Mesodermal cell (in vitro differentiated cells): ENCODE measurements around the gene ARHGEF33.

Source experiments
- H3K27ac ChIP-seq: 2 replicates; pipeline ENCODE4 v1.7.0; 2013; ENCODE audit warnings: mild to moderate bottlenecking, low read depth, low read length, moderate library complexity; ENCODE audit not compliant: severe bottlenecking
- H3K36me3 ChIP-seq: 2 replicates; pipeline ENCODE4 v1.7.1; 2013; ENCODE audit warnings: mild to moderate bottlenecking, low read length, moderate library complexity; ENCODE audit not compliant: control insufficient read depth, insufficient read depth
- H3K4me1 ChIP-seq: one replicate; pipeline ENCODE4 v1.7.1; 2013; ENCODE audit warnings: mild to moderate bottlenecking, low read length; ENCODE audit not compliant: insufficient read depth, control insufficient read depth, poor library complexity, severe bottlenecking
- H3K4me3 ChIP-seq: 2 replicates; pipeline ENCODE4 v1.7.0; 2013; ENCODE audit warnings: low read length, control low read depth, mild to moderate bottlenecking; ENCODE audit not compliant: insufficient read depth, poor library complexity, severe bottlenecking; ENCODE audit errors: extremely low read depth
- H3K9me3 ChIP-seq: 2 replicates; pipeline ENCODE4 v1.7.1; 2013; ENCODE audit warnings: mild to moderate bottlenecking, low read length, moderate library complexity; ENCODE audit not compliant: control insufficient read depth
- WGBS, 2 experiments: methylation state at CpG; one replicate each; pipeline ENCODE4 v1.1.5; 2013; ENCODE audit warnings: missing lambda C conversion rate in 2 of 2; ENCODE audit not compliant: insufficient coverage in 2 of 2; 5-methylcytosine and 5-hydroxymethylcytosine counted together

Gene ARHGEF33

GRCh38 chr2:39015424-39015823 is 125.7 kb downstream of the ARHGEF33 start:
- no peaks in the 10 kb centered on the region for H3K4me1 ChIP-seq
- H3K4me3 ChIP-seq: no peak overlapping the region
- H3K9me3 ChIP-seq: no peaks in the 10 kb centered on the region
- no peak overlapping the region for H3K27ac ChIP-seq
- WGBS, 2 experiments: no CpG with 5 or more reads among the region's 1 CpG
- peaks cover 19% of the 10 kb centered on the region for H3K36me3 ChIP-seq

DNA sequence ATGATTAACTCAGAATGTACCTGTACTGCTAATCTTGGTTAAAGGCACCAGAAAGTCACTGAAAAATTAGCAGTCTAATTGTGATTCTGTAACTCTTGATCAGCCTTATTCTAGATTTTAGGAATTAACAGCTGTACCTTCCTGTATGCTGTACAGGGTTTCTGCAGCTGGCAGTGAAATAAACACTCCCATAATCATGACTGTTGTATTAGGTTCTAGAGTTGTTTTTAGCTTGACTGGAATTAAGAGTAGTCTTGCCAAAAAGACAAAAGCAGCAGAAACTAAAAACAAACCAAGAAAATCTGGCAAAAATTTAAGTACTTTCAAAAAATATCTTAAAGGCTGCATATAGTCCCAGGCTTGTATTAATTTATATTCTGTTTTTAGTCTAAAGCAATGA is 127.7 kb downstream of the ARHGEF33 start:
- H3K4me1 ChIP-seq: no peaks in the 10 kb centered on the region
- no peak overlapping the region for H3K27ac ChIP-seq
- no peaks in the 10 kb centered on the region for H3K9me3 ChIP-seq
- H3K36me3 ChIP-seq: peaks cover 7% of the 10 kb centered on the region
- H3K4me3 ChIP-seq: no peak overlapping the region

- WGBS, 2 experiments: no CpG with 5 or more reads among the region's 4 CpGs
Measured at GRCh38 chr2:39018638-39019037, 129.0 kb downstream of the ARHGEF33 start.

GRCh38 chr2:39020383-39020782 is 130.7 kb downstream of the ARHGEF33 start:
- Histone ChIP-seq H3K27ac (no peak overlapping the region), H3K4me3 (no peak overlapping the region), H3K36me3 (peaks cover 7% of the 10 kb centered on the region), H3K4me1 (no peaks in the 10 kb centered on the region), H3K9me3 (no peaks in the 10 kb centered on the region)

More at GRCh38 chr2:39018638-39019037, 129.0 kb downstream of the ARHGEF33 start:
- peaks cover 7% of the 10 kb centered on the region for H3K36me3 ChIP-seq
- H3K4me3 ChIP-seq: no peak overlapping the region
- no peak overlapping the region for H3K27ac ChIP-seq
- H3K9me3 ChIP-seq: no peaks in the 10 kb centered on the region
- H3K4me1 ChIP-seq: no peaks in the 10 kb centered on the region

DNA sequence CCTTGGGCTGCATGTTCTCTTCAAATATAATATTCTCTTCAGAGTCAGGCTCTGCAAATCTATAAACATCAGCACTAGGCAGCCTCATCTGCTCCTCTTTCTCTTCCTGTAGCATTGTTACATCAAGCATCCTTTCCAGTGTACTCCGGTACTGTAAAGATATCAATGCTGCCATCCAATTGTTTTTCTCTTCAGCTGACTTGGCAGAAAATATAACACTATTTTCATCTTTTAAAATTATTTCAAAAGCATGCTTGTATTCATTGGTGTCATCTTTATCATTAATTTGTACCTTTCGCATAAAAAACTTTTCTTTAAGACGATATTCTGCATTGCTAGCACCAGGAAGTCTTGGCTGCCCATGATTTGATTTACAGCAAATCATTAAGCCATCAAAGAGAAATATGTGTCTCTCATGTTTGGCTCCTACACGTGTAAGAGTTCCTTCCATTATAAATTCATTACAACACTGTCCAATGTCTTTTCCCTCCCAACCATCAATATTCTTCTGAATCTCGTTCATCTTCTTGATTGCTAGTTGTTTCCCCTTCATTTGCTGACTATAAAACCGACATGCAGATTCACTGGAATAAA is 133.1 kb downstream of the ARHGEF33 start:
- WGBS, 2 experiments: 97 to 100% methylated on average over 4 to 5 of the region's 6 CpGs
- H3K9me3 ChIP-seq: no peaks in the 10 kb centered on the region
- H3K4me1 ChIP-seq: no peaks in the 10 kb centered on the region
- no peak overlapping the region for H3K4me3 ChIP-seq
- no peak overlapping the region for H3K27ac ChIP-seq
- H3K36me3 ChIP-seq: peaks cover 11% of the 10 kb centered on the region

DNA sequence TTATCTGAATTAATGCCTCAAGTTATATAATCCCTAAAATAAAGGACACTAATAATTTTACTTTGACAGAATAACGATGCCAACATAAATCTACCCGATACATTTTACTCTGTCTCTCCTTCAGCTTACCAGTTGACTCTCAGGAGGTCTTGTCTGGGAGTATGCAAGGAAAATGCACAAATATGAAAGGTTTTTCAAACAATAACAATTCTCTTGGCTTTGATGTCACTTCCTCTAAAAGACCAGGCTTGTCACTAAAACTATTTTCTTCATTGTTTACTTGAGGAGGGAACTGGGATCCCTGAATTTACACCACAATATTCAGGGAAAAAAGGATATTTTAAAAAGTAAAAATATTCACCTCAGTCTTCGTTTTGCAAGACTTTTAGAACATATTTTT is 134.0 kb downstream of the ARHGEF33 start:
- Histone ChIP-seq H3K27ac (no peak overlapping the region), H3K4me3 (no peak overlapping the region), H3K4me1 (no peaks in the 10 kb centered on the region), H3K9me3 (no peaks in the 10 kb centered on the region), H3K36me3 (peaks cover 11% of the 10 kb centered on the region)
- WGBS, 2 experiments: 40% methylated on average over 1 of the region's 3 CpGs; no CpG with 5 or more reads in 1 of the 2 experiments

DNA sequence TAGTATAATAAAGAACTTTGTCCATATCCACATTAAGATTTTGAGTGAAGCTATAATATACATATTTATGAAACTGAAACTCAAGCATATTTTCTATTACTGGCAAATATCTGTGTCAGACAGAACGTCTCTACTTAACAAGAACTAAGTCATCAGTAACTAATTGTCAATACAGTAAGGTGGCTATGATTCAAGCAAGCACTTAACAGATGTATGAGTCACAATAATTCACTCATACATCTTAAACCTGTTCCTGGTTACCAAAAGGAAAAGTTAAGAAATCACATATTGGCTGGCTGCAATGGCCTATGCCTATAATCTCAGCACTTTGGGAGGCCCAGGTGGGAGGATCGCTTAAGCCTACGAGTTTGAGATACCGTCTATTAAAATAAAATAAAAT is 135.2 kb downstream of the ARHGEF33 start:
- WGBS, 2 experiments: no CpG with 5 or more reads among the region's 4 CpGs
- H3K9me3 ChIP-seq: no peaks in the 10 kb centered on the region
- H3K27ac ChIP-seq: no peak overlapping the region
- H3K36me3 ChIP-seq: peaks cover 16% of the 10 kb centered on the region
- H3K4me1 ChIP-seq: no peaks in the 10 kb centered on the region
- no peak overlapping the region for H3K4me3 ChIP-seq
